GM23338 (cell line): ENCODE data around the gene PINK1.

Experiments used
- CREB1 ChIP-seq: fragments of 250-450 bp; sonication (Bioruptor Pico); IDR thresholded peaks from 2 replicates; pipeline ENCODE4 v1.5.0; 2020; ENCODE audit warnings: low read depth, mild to moderate bottlenecking, moderate library complexity
- REST ChIP-seq: IDR thresholded peaks from one replicate; pipeline ENCODE4 v1.6.1; 2018; ENCODE audit warnings: antibody characterized with exemption; ENCODE audit not compliant: unreplicated experiment

GRCh38 chr1:20624709-20625108, 8.5 kb upstream of the PINK1 start:
- TF ChIP-seq CREB1 (no peak), REST (no peak)
